ENCODE measurements around the gene CNOT6.
"Not testable (repeated sequence)": the region's sequence is repeated elsewhere in the genome, so short reads cannot be mapped to it uniquely, and the experiment has no call there.

CNOT6 gene

GRCh38 chr5:180521591-180521990 lies 27.4 kb downstream of the CNOT6 start:
- no peak for DNase-seq

GRCh38 chr5:180522330-180522729 lies 28.2 kb downstream of the CNOT6 start:
- no peak for DNase-seq

GRCh38 chr5:180523629-180524466 lies 29.7 kb downstream of the CNOT6 start:
- DNase-seq = no peak

- DNase-seq = no peak
These were observed 31.2 kb downstream of the CNOT6 start for GRCh38 chr5:180525399-180525798.

- no peak for DNase-seq
These were observed 32.1 kb downstream of the CNOT6 start for GRCh38 chr5:180526269-180526668.

GRCh38 chr5:180527659-180528058 lies 33.5 kb downstream of the CNOT6 start:
- no peak for DNase-seq

- DNase-seq = not testable (repeated sequence)
These were observed 36.9 kb downstream of the CNOT6 start for GRCh38 chr5:180531036-180531585.

- DNase-seq = no peak
These were observed 38.1 kb downstream of the CNOT6 start for GRCh38 chr5:180532268-180532667.

- DNase-seq = no peak
These were observed 39.7 kb downstream of the CNOT6 start for GRCh38 chr5:180533845-180534244.

- no peak for DNase-seq
These were observed 41.4 kb downstream of the CNOT6 start for GRCh38 chr5:180535573-180535972.

GRCh38 chr5:180540050-180540694 lies 46.0 kb downstream of the CNOT6 start:
- DNase-seq = no peak

GRCh38 chr5:180541710-180542109 lies 47.5 kb downstream of the CNOT6 start:
- DNase-seq = no peak

- no peak for DNase-seq
These were observed 51.1 kb downstream of the CNOT6 start for GRCh38 chr5:180545248-180545647.

GRCh38 chr5:180548563-180548962 lies 54.4 kb downstream of the CNOT6 start:
- no peak for DNase-seq

- DNase-seq = no peak
These were observed 59.4 kb downstream of the CNOT6 start for GRCh38 chr5:180553530-180553929.

- DNase-seq = no peak
These were observed 61.2 kb downstream of the CNOT6 start for GRCh38 chr5:180555168-180555921.

GRCh38 chr5:180557217-180557809 lies 63.1 kb downstream of the CNOT6 start:
- no peak for DNase-seq

GRCh38 chr5:180558232-180558631 lies 64.1 kb downstream of the CNOT6 start:
- DNase-seq = no peak

- no peak for DNase-seq
These were observed 69.8 kb downstream of the CNOT6 start for GRCh38 chr5:180563994-180564393.

GRCh38 chr5:180568914-180569313 lies 74.7 kb downstream of the CNOT6 start:
- no peak for DNase-seq

- no peak for DNase-seq
These were observed 81.4 kb downstream of the CNOT6 start for GRCh38 chr5:180575571-180575970.

GRCh38 chr5:180580681-180581080 lies 86.5 kb downstream of the CNOT6 start:
- DNase-seq = no peak

GRCh38 chr5:180583738-180584137 lies 89.6 kb downstream of the CNOT6 start:
- DNase-seq = no peak
